Body of pancreas (tissue), 4 donors: ENCODE results near the gene SFTPA2. TPM values are rescaled to one million over a fixed set of nuclear protein-coding genes. Genes with fewer than 3 reads are reported as not detected.
A peak's percentile ranks its signal among the peaks of the same experiment; 100 is the strongest.

Source experiments
- ATAC-seq: fragments of 150-250 bp; one replicate; pipeline ENCODE4 v1.9.1; 2016
- DNase-seq, 4 donors: peaks; one replicate each; pipeline ENCODE4 v3.0.0-alpha.2; 2019
- H3K27ac ChIP-seq, 4 donors: fragments of 200-600 bp; sonication (generic); 1 replicate in 3 of 4; 2 replicates in 1 of 4; pipeline versions ENCODE4 v1.5.1 to v1.6.1; 2016 to 2019; ENCODE audit warnings: mild to moderate bottlenecking in 1 of 4, mixed read lengths in 1 of 4, moderate library complexity in 1 of 4
- H3K27me3 ChIP-seq, 2 donors: fragments of 200-600 bp; sonication (generic); one replicate each; pipeline ENCODE4 v1.6.0; 2016; ENCODE audit warnings: mild to moderate bottlenecking in 1 of 2
- H3K36me3 ChIP-seq, 2 donors: fragments of 200-600 bp; sonication (generic); replicated peaks in 1 of 2; 2 replicates each; pipeline ENCODE4 v1.5.1; 2016; ENCODE audit warnings: low read depth in 2 of 2; ENCODE audit not compliant: insufficient read depth in 1 of 2
- H3K4me1 ChIP-seq: fragments of 200-600 bp; sonication (generic); one replicate; pipeline ENCODE4 v1.6.0; 2016
- H3K4me3 ChIP-seq, 2 donors: fragments of 200-600 bp; sonication (generic); 1 replicate in 1 of 2; 2 replicates in 1 of 2; pipeline ENCODE4 v1.5.1; 2016 to 2019
- H3K9me3 ChIP-seq, 3 donors: fragments of 200-600 bp; sonication (generic); 1 replicate in 2 of 3; 2 replicates in 1 of 3; pipeline ENCODE4 v1.5.1; 2016
- POLR2A ChIP-seq, 3 donors: fragments of 450-650 bp; IDR thresholded peaks; one replicate each; pipeline ENCODE4 v1.6.1; 2016; ENCODE audit warnings: antibody characterized with exemption in 3 of 3, mild to moderate bottlenecking in 2 of 3
- WGBS, 2 donors: methylation state at CpG; one replicate each; pipeline ENCODE4 v1.1.5; 2017; 5-methylcytosine and 5-hydroxymethylcytosine counted together
- intact Hi-C: fragments of 100-400 bp; cut with DNase I; formaldehyde crosslinking; loops from one replicate; pipeline ENCODE4 v1.15.1; 2023
- total RNA-seq, 2 donors: library from RNA; depleted of rRNA; stranded (reverse); fragments of >200 nt; gene quantifications; one replicate each; pipeline ENCODE4 v1.1.0, GENCODE V29; 2016
- TF ChIP-seq, protein P1 (sequence below), 7 experiments: fragments of 450-650 bp in 4 of 7; fragments of 200-600 bp in 3 of 7; sonication (generic) in 3 of 7; IDR thresholded peaks; one replicate each; pipeline ENCODE4 v1.5.1; 2016 to 2019; ENCODE audit warnings: antibody characterized with exemption in 7 of 7

The SFTPA2 gene
- total RNA-seq: 1 to 10 TPM in 1 of 2 donors, not detected in 1; 1.6 TPM

DNA sequence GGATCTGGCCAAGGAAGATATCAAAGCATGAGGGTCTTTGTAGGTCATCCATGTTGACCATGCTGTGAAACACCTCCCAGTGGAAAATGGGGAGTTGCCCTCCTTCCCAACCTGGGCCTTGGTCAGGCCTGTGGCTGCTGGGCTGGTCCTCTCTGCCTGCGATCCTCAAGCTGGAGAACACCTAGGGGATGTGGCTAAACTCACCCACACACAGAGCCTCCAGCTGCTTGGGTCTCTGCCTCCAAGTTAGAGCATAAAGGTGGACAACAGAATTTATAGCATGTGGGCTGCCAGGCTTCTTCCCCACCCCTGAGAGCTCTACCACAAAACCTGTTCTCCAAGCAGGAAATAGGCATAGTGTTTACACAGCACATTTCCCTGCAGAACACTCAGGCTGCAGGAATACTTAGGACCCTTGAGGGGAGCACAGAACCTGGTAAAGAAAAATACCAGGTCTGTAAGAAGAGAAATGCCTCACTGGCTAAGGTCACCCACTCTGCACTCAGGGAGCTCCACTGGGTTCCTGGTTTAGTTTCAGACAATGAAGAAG lies at the start of gene SFTPA2:
SFTPA2 (minus strand) TSS at position 248 of the 550 bp plus-strand sequence. CDS start 924 bp downstream, outside the sequence.
- H3K4me1 ChIP-seq: peaks cover 27% of the 10 kb centered on the region
- H3K4me3 ChIP-seq: no peak within 1 kb of the TSS
- no peak for ATAC-seq
- DNase-seq: peak in 2 of 4 donors; percentile 8 to 17
- peak within 1 kb of the TSS in 1 of 4 donors; percentile 23 for H3K27ac ChIP-seq
- H3K27me3 ChIP-seq: no peaks in the 10 kb centered on the region
- no peaks in the 10 kb centered on the region for H3K9me3 ChIP-seq
- 93% methylated on average over 1 of the region's 1 CpG; no CpG with 5 or more reads in 1 of the 2 donors for WGBS, 2 donors
- no peak for TF ChIP-seq POLR2A (IDR thresholded peaks at IDR 0.05)
- TF ChIP-seq, protein P1, sequence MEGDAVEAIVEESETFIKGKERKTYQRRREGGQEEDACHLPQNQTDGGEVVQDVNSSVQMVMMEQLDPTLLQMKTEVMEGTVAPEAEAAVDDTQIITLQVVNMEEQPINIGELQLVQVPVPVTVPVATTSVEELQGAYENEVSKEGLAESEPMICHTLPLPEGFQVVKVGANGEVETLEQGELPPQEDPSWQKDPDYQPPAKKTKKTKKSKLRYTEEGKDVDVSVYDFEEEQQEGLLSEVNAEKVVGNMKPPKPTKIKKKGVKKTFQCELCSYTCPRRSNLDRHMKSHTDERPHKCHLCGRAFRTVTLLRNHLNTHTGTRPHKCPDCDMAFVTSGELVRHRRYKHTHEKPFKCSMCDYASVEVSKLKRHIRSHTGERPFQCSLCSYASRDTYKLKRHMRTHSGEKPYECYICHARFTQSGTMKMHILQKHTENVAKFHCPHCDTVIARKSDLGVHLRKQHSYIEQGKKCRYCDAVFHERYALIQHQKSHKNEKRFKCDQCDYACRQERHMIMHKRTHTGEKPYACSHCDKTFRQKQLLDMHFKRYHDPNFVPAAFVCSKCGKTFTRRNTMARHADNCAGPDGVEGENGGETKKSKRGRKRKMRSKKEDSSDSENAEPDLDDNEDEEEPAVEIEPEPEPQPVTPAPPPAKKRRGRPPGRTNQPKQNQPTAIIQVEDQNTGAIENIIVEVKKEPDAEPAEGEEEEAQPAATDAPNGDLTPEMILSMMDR (IDR thresholded peaks at IDR 0.05): no peak
- intact Hi-C loops: no loop called here
- no peaks in the 10 kb centered on the region for H3K36me3 ChIP-seq

DNA sequence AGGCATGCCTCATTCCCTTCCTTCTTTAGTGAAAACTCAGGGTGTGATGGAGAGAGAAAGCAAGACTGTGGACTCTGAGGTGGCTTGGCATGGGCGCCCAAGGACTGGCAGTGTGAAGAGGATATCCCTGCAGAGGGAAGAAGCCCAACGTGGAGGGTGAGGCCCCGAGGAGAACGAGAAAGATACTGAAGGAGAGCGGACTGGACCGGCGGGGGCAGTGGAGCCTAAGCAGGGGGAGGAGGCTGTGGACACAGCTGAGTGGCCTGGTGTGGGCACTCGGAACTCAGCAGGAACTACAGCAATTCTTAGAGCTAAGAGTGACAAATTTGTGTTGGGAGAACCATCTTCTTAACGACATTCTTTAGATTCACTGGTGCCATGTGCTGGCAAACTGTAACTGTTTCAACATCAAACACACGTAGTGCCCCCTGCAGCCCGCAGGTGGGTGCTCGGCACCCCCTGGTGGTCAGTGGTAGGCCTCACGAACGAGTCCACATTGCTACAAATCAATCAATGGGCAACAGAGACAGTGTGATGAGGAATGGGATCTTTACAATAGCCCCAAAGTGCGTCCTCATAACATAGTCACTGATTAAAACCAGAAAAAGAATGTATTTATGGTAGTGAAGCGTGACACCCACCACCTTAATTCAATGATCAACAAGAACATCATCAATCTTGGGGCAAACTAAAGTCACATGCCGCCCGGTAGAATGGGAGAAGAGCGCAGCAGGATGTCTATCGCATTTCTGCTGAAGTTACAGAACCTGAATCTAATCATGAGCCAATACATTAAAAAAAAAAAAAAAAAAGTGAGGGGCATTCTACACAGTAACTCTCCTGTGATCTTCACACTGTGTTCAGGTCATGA lies 48.5 kb upstream of the SFTPA2 start:
- TF ChIP-seq, protein P1 (IDR thresholded peaks at IDR 0.05): peak; percentile 28 to 79 (median 62)
- no peak for TF ChIP-seq POLR2A (IDR thresholded peaks at IDR 0.05)
- intact Hi-C loops: no loop called here
- WGBS, 2 donors: 47 to 48% methylated on average over 20 of the region's 20 CpGs

DNA sequence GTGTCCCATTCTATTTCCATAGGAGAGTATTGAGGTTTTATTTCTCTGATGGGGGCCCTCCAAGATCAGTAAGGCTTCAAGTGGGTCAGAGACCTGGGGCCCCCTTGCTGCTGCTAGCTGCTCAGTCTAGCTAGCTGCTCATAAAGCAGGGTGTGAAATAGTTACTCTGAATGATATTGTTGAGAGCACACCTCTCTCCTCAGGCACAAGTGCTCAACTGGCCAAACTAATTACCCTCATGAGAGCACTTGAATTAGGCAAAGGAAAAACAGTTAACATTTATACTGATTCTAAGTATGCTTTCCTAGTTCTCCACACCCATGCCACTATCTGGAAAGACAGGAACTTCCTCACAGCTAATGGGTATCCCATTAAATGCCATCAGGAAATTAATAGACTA lies 45.1 kb upstream of the SFTPA2 start:
- Histone ChIP-seq H3K27me3 (no peaks in the 10 kb centered on the region), H3K9me3 (no peaks in the 10 kb centered on the region), H3K4me1 (no peaks in the 10 kb centered on the region), H3K4me3 (no peak overlapping the region), H3K27ac (no peak overlapping the region), H3K36me3 (no peaks in the 10 kb centered on the region)
- DNase-seq (no peak), ATAC-seq (no peak)
- TF ChIP-seq, protein P1 (IDR thresholded peaks at IDR 0.05): no peak
- no peak for TF ChIP-seq POLR2A (IDR thresholded peaks at IDR 0.05)
- intact Hi-C loops: no loop called here

More for the DNA sequence above, 48.5 kb upstream of the SFTPA2 start:
- Histone ChIP-seq H3K27me3 (no peaks in the 10 kb centered on the region), H3K4me1 (no peaks in the 10 kb centered on the region), H3K9me3 (no peaks in the 10 kb centered on the region), H3K4me3 (no peak overlapping the region), H3K27ac (no peak overlapping the region), H3K36me3 (no peaks in the 10 kb centered on the region)
- DNase-seq (peak; percentile 42 to 67 (median 48)), ATAC-seq (no peak)

DNA sequence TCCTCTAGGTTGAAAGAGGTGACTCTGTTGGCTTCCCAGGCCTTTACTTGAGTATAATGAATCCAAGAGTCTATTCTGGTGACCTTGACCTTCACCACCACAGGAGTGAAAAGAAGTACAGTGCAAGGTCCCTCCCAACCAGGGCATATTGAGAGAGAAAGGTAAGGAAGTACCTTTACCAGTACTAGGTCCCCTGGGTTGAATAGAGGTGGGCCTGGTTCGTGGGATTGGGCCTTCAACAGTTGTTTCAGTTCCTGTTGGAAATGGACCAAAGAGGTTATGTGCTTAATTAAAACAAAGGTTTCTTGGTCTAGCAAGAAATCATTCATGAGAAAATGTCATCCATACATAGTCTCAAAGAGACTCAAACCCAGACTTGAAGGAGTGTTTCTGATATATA lies 44.1 kb upstream of the SFTPA2 start:
- Histone ChIP-seq H3K9me3 (no peaks in the 10 kb centered on the region), H3K4me3 (no peak overlapping the region), H3K27ac (no peak overlapping the region), H3K36me3 (no peaks in the 10 kb centered on the region), H3K4me1 (no peaks in the 10 kb centered on the region), H3K27me3 (no peaks in the 10 kb centered on the region)
- ATAC-seq (no peak), DNase-seq (no peak)
- TF ChIP-seq, protein P1 (IDR thresholded peaks at IDR 0.05): no peak
- TF ChIP-seq POLR2A (IDR thresholded peaks at IDR 0.05): no peak
- WGBS, 2 donors: 57 to 75% methylated on average over 1 of the region's 1 CpG
- intact Hi-C loops: no loop called here
